HL-60/S4 (cell line): ENCODE data around the gene BTBD9.
"Not testable (repeated sequence)": the region's sequence is repeated elsewhere in the genome, so short reads cannot be mapped to it uniquely, and the experiment has no call there.

Source experiments
- in situ Hi-C: fragments of 300-500 bp; cut with MboI; formaldehyde crosslinking; loops from 2 replicates; pipeline ENCODE4 v1.14.3; 2022; ENCODE audit warnings: low sequenced_read_pairs

The BTBD9 gene

DNA sequence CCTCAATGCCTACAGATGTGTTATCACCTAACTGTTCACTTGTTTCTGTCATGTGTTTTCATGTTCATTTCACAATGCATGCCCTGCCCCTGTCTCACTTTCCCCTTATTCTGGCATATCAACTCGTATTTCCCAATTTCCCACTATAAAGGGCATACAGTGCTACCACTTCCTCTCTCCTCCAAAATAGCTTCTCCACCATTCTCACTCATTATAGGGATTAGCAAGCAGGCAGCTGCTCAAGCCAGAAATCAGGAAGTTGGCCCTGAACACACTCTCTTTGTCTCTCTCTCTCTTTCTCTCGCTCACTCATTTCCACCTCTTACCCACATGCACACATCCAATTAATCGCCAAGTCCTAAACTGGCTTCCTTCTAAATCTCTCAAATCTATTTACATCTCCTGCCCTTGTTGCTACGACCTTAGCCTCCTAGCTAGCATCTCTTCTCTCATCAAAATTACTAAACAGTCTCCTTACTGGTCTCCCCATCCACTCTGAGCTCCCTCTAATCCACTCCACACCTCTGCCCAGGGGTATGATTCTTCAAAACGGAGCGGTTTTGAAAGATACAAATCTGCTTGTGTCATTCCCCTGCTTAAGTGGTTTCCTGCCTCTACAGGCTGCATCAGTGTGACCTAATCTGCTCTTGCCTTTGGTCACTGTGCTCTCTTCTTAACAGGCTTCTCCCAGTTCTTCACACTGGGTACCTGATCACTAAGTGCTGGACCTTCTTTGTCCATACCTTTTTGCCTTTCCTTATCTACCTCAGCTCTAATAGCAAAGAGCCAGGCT is 196.2 kb downstream of the BTBD9 start:
- in situ Hi-C loops: no loop called here

DNA sequence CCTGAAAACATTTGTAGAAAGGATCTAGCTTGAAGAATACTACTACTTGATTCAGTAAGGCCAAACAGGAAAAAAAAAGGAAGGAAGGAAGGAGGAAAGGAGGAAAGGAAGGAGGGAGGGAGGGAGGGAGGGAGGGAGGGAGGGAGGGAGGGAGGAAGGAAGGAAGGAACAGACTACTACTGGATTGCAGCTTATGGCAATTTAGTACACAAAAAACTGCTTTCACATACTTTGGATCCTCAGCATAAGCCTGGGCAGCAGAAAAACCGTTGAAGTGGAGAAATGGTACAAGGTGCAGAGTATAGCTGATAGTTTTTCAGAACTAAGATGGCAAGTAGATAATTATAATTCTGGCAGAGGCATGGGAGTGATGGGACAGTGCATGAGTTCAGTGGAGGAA is 201.6 kb downstream of the BTBD9 start:
- in situ Hi-C loops: no loop called here

GRCh38 chr6:38436726-38437465 is 202.8 kb downstream of the BTBD9 start:
- in situ Hi-C loops: no loop called here

DNA sequence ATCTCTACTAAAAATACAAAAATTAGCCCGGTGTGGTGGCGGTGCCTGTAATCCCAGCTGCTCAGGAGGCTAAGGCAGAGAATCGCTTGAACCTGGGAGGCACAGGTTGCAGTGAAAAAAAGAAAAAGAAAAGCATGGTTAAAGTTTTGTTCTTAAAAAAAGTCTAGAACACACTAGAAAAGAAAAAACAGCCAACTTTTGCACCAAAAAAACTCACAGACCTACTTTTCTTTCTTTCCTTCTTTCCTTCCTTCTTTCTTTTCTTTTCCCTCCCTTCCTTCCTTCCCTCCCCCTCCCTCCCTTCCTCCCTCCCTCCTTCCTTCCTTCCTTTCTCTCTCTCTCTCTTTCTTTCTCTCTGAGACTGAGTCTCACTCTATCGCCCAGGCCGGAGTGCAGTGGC is 204.4 kb downstream of the BTBD9 start:
- in situ Hi-C loops: no loop called here

- in situ Hi-C loops: no loop called here
These were observed 205.7 kb downstream of the BTBD9 start for GRCh38 chr6:38434051-38434450.

DNA sequence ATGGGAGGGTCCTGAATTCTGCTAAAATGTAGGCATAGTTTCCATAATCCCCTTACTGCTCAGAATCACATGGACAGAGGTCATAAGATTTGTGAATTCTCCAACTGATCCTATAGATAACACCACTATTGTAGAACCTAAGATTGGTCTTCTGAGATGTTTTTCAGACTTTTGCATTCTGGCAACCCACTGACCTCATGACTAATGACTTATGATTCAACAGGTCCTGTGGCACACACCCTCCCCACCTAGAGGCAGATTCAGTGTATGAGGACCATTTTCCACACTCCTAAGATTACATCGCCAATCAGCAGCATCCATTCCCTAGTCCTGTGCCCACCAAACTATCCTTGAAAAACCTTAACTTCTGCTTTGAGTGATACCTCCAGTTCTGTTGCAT is 207.2 kb downstream of the BTBD9 start:
- in situ Hi-C loops: no loop called here

DNA sequence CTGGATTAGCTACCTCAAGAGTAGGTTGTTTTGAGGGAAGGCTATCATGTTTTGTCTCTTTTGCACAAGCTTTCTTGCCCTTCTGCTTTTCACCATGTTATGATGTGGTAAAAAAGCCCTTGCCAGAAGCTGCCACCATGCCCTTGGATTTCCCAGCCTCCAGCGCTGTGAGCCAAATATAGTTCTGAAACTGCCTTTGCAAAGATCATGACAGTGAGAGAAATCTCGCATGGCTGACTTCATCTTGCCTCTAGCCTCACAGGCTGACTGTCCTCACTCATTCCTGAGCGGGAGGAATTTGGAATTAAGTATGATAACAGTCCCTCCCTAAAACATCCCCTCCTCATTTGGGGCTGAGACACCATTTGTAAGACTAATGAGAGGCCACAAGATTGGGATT is 207.7 kb downstream of the BTBD9 start:
- in situ Hi-C loops: no loop called here

- in situ Hi-C loops: no loop called here
These were observed 210.2 kb downstream of the BTBD9 start for GRCh38 chr6:38429546-38429945.

DNA sequence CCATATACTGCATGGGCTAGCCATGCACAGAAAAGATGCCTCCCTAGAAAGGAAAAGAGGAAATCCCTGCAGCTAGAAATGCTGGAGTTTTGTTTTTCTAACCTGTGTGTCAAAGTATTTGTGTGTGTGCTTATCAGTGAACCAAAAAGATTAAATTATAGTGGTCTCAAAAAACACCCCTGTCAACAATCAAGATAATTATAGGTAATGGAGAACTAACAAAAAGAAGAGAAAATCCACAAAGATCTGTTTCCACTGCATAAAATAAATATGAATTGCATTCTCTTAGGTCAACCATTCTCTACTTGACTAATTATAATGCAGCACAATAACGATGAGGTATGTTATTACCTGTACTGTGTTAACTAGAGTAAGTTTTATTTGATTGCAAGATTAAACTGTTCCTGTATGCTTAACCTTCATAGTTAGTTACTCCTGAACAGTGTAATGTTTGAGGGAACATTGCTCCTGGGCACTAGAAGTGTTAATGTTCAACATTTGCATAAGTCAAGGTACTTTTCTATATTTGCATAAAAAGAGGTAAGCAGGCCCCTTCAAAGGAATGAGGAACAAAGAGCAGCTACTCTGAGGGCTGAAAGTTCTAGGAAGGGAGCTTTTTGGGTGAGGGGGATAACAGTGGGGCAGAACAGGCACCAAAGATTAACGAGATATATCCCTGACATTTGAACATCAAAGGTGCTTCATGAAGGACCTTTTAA is 212.1 kb downstream of the BTBD9 start:
- in situ Hi-C loops: no loop called here

DNA sequence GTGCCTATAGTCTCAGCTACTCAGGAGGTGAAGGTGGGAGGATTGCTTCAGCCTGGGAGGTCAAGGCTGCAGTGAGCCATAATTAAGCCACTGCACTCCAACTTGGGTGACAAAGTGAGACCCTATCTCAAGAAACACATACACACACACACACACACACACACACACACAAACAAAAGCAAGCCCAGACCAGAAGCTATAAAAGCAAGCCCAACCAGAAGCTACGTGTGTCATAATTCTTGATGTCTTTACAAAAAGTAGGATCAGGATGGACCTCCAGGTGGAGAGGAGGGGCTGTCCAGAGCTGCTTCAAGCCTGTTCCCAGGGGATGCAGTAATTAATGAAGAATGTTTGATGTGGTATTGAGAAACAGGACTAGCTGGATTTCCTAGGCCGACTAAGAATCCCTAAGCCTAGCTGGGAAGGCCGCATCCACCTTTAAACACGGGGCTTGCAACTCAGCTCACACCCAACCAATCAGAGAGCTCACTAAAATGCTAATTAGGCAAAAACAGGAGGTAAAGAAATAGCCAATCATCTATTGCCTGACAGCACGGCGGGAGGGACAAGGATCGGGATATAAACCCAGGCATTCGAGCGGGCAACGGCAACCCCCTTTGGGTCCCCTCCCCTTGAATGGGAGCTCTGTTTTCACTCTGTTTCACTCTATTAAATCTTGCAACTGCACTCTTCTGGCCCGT is 213.8 kb downstream of the BTBD9 start:
- in situ Hi-C loops: not testable (repeated sequence)

DNA sequence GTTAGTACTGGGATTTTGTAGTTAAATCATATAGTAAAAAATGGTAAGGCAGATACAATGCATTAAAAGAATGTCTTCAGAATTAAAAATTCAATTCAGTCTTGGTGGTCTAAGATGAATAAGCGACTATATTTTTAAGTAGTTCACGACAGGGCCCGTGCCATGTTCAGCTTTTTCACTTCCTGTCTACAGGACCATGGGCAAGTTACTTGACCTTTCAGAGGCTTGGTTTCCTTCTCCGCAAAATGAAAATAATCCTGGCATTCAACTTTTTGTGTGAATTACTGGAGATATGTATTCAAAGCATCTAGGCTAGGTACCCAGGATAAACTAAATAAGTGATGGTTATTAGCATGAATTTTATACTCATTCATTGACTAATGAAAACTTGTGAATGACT is 216.0 kb downstream of the BTBD9 start:
- in situ Hi-C loops: no loop called here

DNA sequence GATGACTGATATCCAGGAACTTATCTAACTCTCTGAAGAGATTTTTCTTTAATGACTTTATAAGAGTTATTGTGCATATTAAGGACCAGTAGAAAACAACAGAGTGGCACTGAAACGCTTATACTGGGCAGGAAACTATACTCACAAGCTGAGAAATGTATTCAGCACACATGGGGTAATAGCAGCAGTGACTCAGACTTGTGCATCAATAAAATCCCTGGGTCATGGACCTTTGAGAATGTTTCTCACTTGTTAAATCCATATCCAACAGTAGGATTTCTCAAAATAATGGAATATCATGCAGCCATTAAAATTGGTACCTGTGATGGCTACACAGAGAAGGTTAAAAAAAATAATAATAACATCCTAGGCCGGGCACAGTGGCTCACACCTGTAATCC is 219.5 kb downstream of the BTBD9 start:
- in situ Hi-C loops: no loop called here

DNA sequence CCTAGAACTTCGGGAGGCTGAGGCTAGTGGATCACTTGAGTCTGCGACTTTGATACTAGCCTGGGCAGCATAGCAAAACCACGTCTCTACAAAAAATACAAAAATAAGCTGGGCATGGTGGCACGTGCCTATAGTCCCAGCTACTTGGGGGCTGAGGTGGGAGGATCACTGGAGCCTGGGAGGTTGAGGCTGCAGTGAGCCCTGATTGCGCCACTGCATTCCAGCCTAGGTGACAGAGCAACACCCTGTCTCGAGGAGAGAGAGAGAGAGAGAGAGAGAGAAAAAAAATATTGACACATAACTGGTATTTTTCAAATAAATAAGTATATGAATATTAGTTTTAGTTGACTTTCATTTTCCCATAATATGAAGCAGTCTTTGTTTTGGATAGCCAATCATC is 222.2 kb downstream of the BTBD9 start:
- in situ Hi-C loops: no loop called here

- in situ Hi-C loops: no loop called here
These were observed 224.3 kb downstream of the BTBD9 start for GRCh38 chr6:38415231-38416005.

DNA sequence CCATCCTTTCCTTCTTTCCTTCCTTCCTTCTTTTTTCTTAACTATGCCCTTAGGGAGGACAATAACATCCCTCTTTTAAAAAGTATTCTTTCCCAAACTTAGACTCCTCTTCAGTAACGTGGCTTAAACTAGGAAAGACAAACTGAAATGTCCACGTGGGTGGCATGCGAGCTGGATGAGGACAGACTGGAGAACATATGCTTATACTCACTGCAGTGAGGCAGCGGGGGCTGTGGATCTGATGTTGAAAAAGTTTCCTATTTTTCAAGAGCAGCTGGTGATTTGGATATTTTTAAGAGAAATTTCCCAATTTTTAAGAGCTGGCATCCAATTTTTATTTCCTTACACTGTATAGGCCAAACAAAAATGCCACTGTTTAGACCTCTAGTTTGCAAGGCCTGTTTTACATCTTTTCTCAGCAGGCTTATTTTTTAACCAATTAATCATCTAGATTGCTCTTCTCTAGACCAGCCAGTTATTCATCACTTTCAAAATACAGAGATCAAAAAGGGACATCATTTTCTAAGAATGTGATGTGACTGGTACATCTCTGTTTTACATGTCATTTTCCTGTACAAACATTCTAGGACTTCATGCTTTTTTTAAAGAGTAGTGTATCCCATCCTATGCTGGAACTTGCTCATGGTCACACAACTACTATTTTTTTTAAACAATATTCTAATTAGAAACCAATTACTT is 226.5 kb downstream of the BTBD9 start:
- in situ Hi-C loops: no loop called here

DNA sequence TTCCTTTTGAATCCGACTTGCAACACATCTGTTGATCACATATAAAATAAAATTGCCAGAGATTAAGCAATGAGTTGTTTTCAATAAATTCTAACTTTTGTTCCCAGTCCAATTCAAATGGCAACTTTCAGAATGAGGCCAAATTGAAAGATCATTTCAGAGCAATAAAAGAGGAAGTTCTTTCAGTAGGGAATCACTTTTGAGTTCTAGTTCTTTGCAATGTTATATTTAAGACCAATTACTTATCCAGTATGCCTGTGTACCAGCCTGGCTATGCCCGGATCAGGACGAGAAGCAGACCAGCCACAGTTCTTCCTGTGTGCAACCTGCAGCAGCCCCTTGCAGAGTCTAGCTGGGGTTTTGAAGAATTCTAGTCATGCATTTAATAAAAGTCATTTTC is 232.5 kb downstream of the BTBD9 start:
- in situ Hi-C loops: no loop called here

- in situ Hi-C loops: no loop called here
These were observed 233.6 kb downstream of the BTBD9 start for GRCh38 chr6:38406096-38406495.

- in situ Hi-C loops: no loop called here
These were observed 234.7 kb downstream of the BTBD9 start for GRCh38 chr6:38404900-38405556.

DNA sequence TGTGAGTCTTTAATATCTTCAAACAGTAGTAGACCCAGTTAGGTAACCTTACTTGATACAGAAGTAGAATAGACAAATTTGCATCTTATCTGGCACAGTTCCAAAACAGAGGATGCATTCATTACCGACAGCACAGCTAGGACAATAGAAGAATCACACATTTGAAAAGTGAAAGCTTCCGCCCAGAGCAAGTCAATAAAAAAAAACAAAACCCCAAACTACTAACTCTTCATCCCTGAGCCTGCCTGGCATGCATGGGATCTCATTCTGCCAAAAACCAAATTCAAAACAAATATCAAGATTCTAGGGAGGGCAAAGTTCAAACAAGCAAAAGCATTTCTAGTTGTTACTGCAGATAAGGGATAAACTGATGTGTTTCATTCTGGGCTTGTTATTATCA is 235.4 kb downstream of the BTBD9 start:
- in situ Hi-C loops: no loop called here
